Heart left ventricle (tissue), 16 donors: ENCODE data around the gene YDJC. TPM values are rescaled to one million over a fixed set of nuclear protein-coding genes. Genes with fewer than 3 reads are reported as not detected.

Source experiments
- ATAC-seq, 4 donors: fragments of 200-7000 bp; cut with Tn5 transposase; one replicate each; pipeline ENCODE4 v1.9.1; 2020 to 2022; ENCODE audit warnings: moderate library complexity in 4 of 4, mild to moderate bottlenecking in 3 of 4, moderate number of reproducible peaks in 1 of 4
- DNase-seq, 5 donors: peaks; one replicate each; pipeline ENCODE4 v3.0.0-alpha.2; 2020
- H3K27ac ChIP-seq, 12 donors: fragments of 200-600 bp; sonication (generic) in 4 of 12; one replicate each; pipeline versions ENCODE4 v1.5.0 to v1.8.0; 2016 to 2022; ENCODE audit warnings: mild to moderate bottlenecking in 2 of 12
- H3K27me3 ChIP-seq, 9 donors: fragments of 200-600 bp; sonication (generic) in 2 of 9; one replicate each; pipeline versions ENCODE4 v1.5.1 to v1.8.0; 2016 to 2022; ENCODE audit warnings: mild to moderate bottlenecking in 3 of 9
- H3K36me3 ChIP-seq, 9 donors: fragments of 200-600 bp; sonication (generic) in 2 of 9; one replicate each; pipeline versions ENCODE4 v1.5.0 to v1.8.0; 2018 to 2022; ENCODE audit warnings: mild to moderate bottlenecking in 2 of 9
- H3K4me1 ChIP-seq, 12 donors: fragments of 200-600 bp; sonication (generic) in 4 of 12; one replicate each; pipeline versions ENCODE4 v1.5.0 to v1.8.0; 2016 to 2022; ENCODE audit warnings: mild to moderate bottlenecking in 3 of 12
- H3K4me3 ChIP-seq, 12 donors: fragments of 200-600 bp; sonication (generic) in 4 of 12; one replicate each; pipeline versions ENCODE4 v1.5.0 to v1.8.0; 2017 to 2022; ENCODE audit warnings: mild to moderate bottlenecking in 9 of 12, moderate library complexity in 4 of 12
- H3K9me3 ChIP-seq, 12 donors: fragments of 200-600 bp; sonication (generic) in 4 of 12; one replicate each; pipeline versions ENCODE4 v1.5.0 to v1.8.0; 2016 to 2022; ENCODE audit warnings: mild to moderate bottlenecking in 1 of 12
- POLR2A ChIP-seq, 2 donors: fragments of 450-650 bp; IDR thresholded peaks; one replicate each; pipeline ENCODE4 v1.6.1; 2017; ENCODE audit warnings: antibody characterized with exemption in 2 of 2, mild to moderate bottlenecking in 2 of 2, moderate library complexity in 2 of 2
- WGBS, 4 donors: extraction: QIAGEN DNeasy Blood & Tissue Kit in 2 of 4; methylation state at CpG; one replicate each; pipeline versions ENCODE4 v1.1.5 to v1.1.7; 2013 to 2018; 5-methylcytosine and 5-hydroxymethylcytosine counted together
- intact Hi-C, 10 donors: fragments of 100-400 bp; cut with DNase I; formaldehyde crosslinking; loops; one replicate each; pipeline versions ENCODE4 v1.11.1 to v1.14.2; 2022
- polyA plus RNA-seq, 2 donors: library from polyadenylated mRNA; stranded (reverse); fragments of 200-250 nt; gene quantifications; one replicate each; pipeline ENCODE4 v1.2.3, GENCODE V29; 2013
- total RNA-seq, 9 donors: library from RNA; depleted of rRNA in 2 of 9; stranded (reverse); fragments of >200 nt in 2 of 9; fragmentation: NEBNext Ultra II Directional in 3 of 9; extraction: Animal tissue kit (Norgen Biotek cat#: 25700) in 3 of 9; gene quantifications; one replicate each; pipeline versions ENCODE4 v1.1.0 to v1.2.4, GENCODE V29; 2016 to 2023
- TF ChIP-seq, protein P1 (sequence below), 12 donors: fragments of 200-600 bp; sonication (generic) in 4 of 12; IDR thresholded peaks; one replicate each; pipeline versions ENCODE4 v1.5.0 to v1.8.0; 2018 to 2022; ENCODE audit warnings: antibody characterized with exemption in 12 of 12, mild to moderate bottlenecking in 5 of 12
- donor health status: ischemic (EF 13 %, LVEDD 7.1; RV severe dilation, severe dysfunction).
- donor health status: healthy with polysubstance abuse.
- donor health status: DM: no; HTN: yes; CAD: no.
- donor health status: DM: no; HTN: no; CAD: no.
- donor health status: ischemic (EF 25% LVEDD 6.9; RV normal size, moderate dysfunction).
- donor health status: ischemic (EF 25% LVEDD 5.7; RV mildly dilated, moderate dysfunction).
- donor health status: healthy.
- donor health status: DM: yes; HTN: yes; CAD: no.
- donor health status: ischemic (EF 35%, LVEDD 5.7; RV mildly dilated, moderate dysfunction).
- donor health status: nonischemic (EF 11% LVEDD 7.7; RV severe dilation, severe dysfunction).
- donor health status: DM: yes; HTN: yes; CAD: no.
- donor health status: PGD.
- donor health status: ischemic (EF 29% LVEDD 5.4; RV normal size, mild dysfunction).
- donor health status: nonischemic (EF 23%, LVEDD 6.1; RV moderate dilation, normal function).

The YDJC gene
- total and polyA plus RNA-seq, 11 donors: 3.0 to 19.8 (median 5.5) TPM

DNA sequence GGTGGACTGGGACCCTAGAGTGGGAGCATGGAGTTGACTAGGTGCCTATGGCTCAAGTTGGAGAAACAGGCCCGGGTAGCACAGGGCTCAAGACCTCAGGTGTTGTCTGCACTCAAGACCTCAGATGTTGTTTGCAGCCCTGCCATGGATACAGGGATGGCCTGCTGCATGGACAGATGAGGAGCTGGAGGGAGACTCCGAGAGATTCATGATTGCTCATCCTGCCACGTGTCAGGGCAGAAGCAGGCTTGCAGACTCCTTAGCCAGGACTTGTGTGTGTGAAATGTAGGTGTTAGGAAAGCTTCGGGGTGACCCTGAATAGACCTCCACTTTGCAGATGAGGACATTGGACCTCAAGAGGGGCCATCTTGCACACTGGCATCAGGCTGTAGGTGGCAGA is 3.7 kb upstream of the YDJC start:
- TF ChIP-seq POLR2A (IDR thresholded peaks at IDR 0.05): no peak
- TF ChIP-seq, protein P1, sequence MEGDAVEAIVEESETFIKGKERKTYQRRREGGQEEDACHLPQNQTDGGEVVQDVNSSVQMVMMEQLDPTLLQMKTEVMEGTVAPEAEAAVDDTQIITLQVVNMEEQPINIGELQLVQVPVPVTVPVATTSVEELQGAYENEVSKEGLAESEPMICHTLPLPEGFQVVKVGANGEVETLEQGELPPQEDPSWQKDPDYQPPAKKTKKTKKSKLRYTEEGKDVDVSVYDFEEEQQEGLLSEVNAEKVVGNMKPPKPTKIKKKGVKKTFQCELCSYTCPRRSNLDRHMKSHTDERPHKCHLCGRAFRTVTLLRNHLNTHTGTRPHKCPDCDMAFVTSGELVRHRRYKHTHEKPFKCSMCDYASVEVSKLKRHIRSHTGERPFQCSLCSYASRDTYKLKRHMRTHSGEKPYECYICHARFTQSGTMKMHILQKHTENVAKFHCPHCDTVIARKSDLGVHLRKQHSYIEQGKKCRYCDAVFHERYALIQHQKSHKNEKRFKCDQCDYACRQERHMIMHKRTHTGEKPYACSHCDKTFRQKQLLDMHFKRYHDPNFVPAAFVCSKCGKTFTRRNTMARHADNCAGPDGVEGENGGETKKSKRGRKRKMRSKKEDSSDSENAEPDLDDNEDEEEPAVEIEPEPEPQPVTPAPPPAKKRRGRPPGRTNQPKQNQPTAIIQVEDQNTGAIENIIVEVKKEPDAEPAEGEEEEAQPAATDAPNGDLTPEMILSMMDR (IDR thresholded peaks at IDR 0.05): no peak
- H3K27me3 ChIP-seq: no peaks in the 10 kb centered on the region
- H3K9me3 ChIP-seq: no peaks in the 10 kb centered on the region
- peaks cover 0 to 16% (median 10%) of the 10 kb centered on the region in 12 donors for H3K4me1 ChIP-seq
- ATAC-seq (no peak), DNase-seq (no peak)
- no peak overlapping the region for H3K4me3 ChIP-seq
- no peak overlapping the region for H3K27ac ChIP-seq
- H3K36me3 ChIP-seq: peaks cover 0 to under 1% (median 0%) of the 10 kb centered on the region in 9 donors
- intact Hi-C loops: loop anchor here in 2 of 10 donors (5.0 to 10.0 kb wide), 2 partner anchors 49 to 56 kb away; no protein-coding TSS in a partner anchor
- WGBS, 4 donors: 89 to 96% (median 94%) methylated on average over 4 of the region's 4 CpGs

DNA sequence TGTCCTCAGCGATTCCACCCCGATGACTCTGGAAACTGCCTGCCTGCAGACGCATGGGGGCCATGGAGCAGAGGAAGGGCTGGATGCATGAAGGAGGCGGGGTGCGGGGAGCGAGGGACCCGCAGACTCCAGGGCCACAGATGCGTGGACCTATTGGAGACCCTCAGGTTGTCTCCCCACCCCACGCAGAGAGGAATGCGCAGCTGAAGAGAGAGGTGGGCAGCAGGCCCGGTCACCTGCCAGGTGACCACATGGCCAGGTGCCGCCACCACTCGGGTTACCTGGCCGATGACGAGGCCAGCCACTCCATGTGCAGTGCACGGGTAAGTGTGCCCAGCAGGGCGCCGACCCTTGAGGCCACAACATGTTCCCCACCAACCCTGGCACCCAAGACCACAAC is 3.1 kb upstream of the YDJC start:
- DNase-seq (no peak), ATAC-seq (no peak)
- no peaks in the 10 kb centered on the region for H3K27me3 ChIP-seq
- H3K27ac ChIP-seq: no peak overlapping the region
- TF ChIP-seq, protein P1 (IDR thresholded peaks at IDR 0.05): no peak
- no peak for TF ChIP-seq POLR2A (IDR thresholded peaks at IDR 0.05)
- intact Hi-C loops: loop anchor here in 2 of 10 donors (5.0 to 10.0 kb wide), 2 partner anchors 48 to 56 kb away; no protein-coding TSS in a partner anchor
- H3K4me1 ChIP-seq: peaks cover 0 to 21% (median 10%) of the 10 kb centered on the region in 12 donors
- no peak overlapping the region for H3K4me3 ChIP-seq
- no peaks in the 10 kb centered on the region for H3K9me3 ChIP-seq
- 83 to 97% (median 97%) methylated on average over 18 of the region's 18 CpGs for WGBS, 4 donors
- peaks cover 0 to 6% (median 0%) of the 10 kb centered on the region in 9 donors for H3K36me3 ChIP-seq

DNA sequence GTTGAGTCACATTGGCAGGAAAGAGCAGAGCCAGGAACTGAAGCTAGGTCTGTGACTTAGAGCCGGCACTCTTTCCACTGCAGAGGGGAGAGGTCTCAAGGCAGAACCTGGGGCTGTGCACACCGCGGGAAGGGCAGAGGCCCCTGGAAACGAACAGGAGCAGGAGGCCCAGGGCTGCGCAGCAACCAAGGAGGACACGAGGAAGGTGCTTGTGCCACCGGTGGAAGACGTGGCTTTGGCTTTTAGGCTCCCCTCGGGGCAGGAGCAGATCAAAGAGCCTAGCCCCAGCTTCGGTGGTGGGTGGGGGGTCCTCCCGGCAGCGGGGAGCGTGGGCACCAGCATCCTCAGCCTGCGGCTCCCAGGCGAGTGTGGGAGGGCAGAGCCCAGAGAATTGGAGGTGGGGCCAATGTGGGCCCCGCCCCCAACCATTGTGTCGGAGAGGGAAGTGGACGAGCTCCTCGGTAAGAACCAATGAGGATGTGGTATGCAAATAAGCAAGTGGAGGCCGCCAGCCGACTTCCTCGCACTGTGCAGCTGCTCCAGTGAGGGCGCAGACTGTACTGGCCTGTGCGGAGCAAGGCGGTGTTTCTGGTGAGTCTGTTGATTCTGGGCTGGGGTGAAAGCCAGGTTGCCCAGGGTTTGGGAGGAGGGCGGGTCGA is 2.5 kb upstream of the YDJC start, which contains the start of gene CCDC116:
TSS of gene CCDC116 (plus strand) at position 524 of the 659 bp plus-strand sequence. CDS start 422 bp downstream, outside the sequence.
- DNase-seq (peak in 1 of 5 donors; percentile 68), ATAC-seq (no peak)
- no peak for TF ChIP-seq POLR2A (IDR thresholded peaks at IDR 0.05)
- TF ChIP-seq, protein P1 (IDR thresholded peaks at IDR 0.05): no peak
- 56 to 87% (median 84%) methylated on average over 26 to 27 of the region's 27 CpGs for WGBS, 4 donors
- intact Hi-C loops: loop anchor here in 2 of 10 donors (5.0 to 10.0 kb wide), 2 partner anchors 48 to 55 kb away; no protein-coding TSS in a partner anchor
- Histone ChIP-seq H3K4me1 (peaks cover 0 to 22% (median 10%) of the 10 kb centered on the region in 12 donors), H3K27ac (no peak within 1 kb of the TSS), H3K27me3 (no peaks in the 10 kb centered on the region), H3K4me3 (no peak within 1 kb of the TSS), H3K36me3 (peaks cover 0 to 12% (median 0%) of the 10 kb centered on the region in 9 donors), H3K9me3 (no peaks in the 10 kb centered on the region)

DNA sequence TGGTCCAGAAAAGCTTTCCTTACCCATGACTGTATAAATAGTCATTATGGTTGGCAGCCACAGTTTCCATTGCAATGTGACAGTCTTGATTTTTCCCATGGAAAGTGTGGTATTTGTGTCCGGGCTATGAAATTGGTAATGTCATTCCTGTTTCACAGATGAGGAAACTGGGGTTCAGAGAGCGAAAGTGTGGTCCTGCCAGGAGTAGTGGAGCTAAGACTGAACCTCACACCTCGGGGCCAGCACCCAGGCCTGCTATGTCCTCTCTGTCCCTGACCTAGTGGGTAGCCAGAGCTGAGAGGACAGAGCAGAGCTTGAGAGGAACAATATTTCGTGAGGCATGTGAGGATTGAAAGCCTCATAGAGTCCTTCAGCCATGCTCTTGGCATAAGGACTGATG is 1.2 kb upstream of the YDJC start:
- Histone ChIP-seq H3K4me1 (peaks cover 0 to 25% (median 10%) of the 10 kb centered on the region in 12 donors), H3K9me3 (no peaks in the 10 kb centered on the region), H3K27me3 (no peaks in the 10 kb centered on the region), H3K36me3 (peaks cover 0 to 23% (median 0%) of the 10 kb centered on the region in 9 donors), H3K4me3 (no peak overlapping the region), H3K27ac (no peak overlapping the region)
- 91 to 93% (median 93%) methylated on average over 4 of the region's 4 CpGs for WGBS, 4 donors
- no peak for DNase-seq
- ATAC-seq: no peak
- intact Hi-C loops: loop anchor here in 2 of 10 donors (5.0 to 10.0 kb wide), 2 partner anchors 46 to 54 kb away; no protein-coding TSS in a partner anchor
- no peak for TF ChIP-seq POLR2A (IDR thresholded peaks at IDR 0.05)
- TF ChIP-seq, protein P1 (IDR thresholded peaks at IDR 0.05): no peak
